SJCRH30 (cell line): Measurements from ENCODE around the gene WNT3A. TPM values are rescaled to one million over a fixed set of nuclear protein-coding genes. Genes with fewer than 3 reads are reported as not detected.

Experiments used
- DNase-seq, 2 experiments: peaks; one replicate each; pipeline ENCODE4 v3.0.0-alpha.2; 2015 to 2020
- H3K27ac ChIP-seq: fragments of 250-450 bp; sonication (Bioruptor Pico); 2 replicates; pipeline ENCODE4 v1.5.1; 2020; ENCODE audit warnings: mild to moderate bottlenecking, moderate library complexity
- H3K27me3 ChIP-seq: fragments of 250-450 bp; sonication (Bioruptor Pico); 2 replicates; pipeline ENCODE4 v1.5.1; 2020; ENCODE audit warnings: mild to moderate bottlenecking, moderate library complexity
- H3K36me3 ChIP-seq: fragments of 250-450 bp; sonication (Bioruptor Pico); 2 replicates; pipeline ENCODE4 v1.5.1; 2020; ENCODE audit warnings: mild to moderate bottlenecking, moderate library complexity
- H3K4me1 ChIP-seq: fragments of 250-450 bp; sonication (Bioruptor Pico); 2 replicates; pipeline ENCODE4 v1.5.1; 2020; ENCODE audit warnings: mild to moderate bottlenecking, moderate library complexity
- H3K4me3 ChIP-seq: fragments of 250-450 bp; sonication (Bioruptor Pico); 2 replicates; pipeline ENCODE4 v1.5.1; 2020; ENCODE audit warnings: mild to moderate bottlenecking, moderate library complexity
- H3K9me3 ChIP-seq: fragments of 250-450 bp; sonication (Bioruptor Pico); replicated peaks from 2 replicates; pipeline ENCODE4 v1.5.1; 2020; ENCODE audit warnings: mild to moderate bottlenecking, moderate library complexity
- total RNA-seq: library from RNA; depleted of rRNA; stranded (reverse); fragments of >200 nt; shearing (Covaris generic); gene quantifications from 2 replicates; pipeline ENCODE4 v1.2.3, GENCODE V29; 2014

The WNT3A gene
- total RNA-seq, 1 experiment from 2014 or later: not detected

DNA sequence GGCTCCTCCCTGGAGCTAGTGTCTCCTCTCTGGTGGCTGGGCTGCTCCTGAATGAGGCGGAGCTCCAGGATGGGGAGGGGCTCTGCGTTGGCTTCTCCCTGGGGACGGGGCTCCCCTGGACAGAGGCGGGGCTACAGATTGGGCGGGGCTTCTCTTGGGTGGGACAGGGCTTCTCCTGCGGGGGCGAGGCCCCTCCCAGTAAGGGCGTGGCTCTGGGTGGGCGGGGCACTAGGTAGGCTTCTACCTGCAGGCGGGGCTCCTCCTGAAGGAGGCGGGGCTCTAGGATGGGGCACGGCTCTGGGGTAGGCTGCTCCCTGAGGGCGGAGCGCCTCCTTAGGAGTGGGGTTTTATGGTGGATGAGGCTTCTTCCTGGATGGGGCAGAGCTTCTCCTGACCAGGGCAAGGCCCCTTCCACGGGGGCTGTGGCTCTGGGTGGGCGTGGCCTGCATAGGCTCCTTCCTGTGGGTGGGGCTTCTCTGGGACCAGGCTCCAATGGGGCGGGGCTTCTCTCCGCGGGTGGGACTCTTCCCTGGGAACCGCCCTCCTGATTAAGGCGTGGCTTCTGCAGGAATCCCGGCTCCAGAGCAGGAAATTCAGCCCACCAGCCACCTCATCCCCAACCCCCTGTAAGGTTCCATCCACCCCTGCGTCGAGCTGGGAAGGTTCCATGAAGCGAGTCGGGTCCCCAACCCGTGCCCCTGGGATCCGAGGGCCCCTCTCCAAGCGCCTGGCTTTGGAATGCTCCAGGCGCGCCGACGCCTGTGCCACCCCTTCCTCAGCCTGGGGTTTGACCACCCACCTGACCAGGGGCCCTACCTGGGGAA, 53.0 kb downstream of the WNT3A start:
- no peak for DNase-seq
- Histone ChIP-seq H3K36me3 (no peaks in the 10 kb centered on the region), H3K4me3 (no peak overlapping the region), H3K27me3 (no peaks in the 10 kb centered on the region), H3K27ac (no peak overlapping the region), H3K4me1 (no peaks in the 10 kb centered on the region), H3K9me3 (no peaks in the 10 kb centered on the region)

DNA sequence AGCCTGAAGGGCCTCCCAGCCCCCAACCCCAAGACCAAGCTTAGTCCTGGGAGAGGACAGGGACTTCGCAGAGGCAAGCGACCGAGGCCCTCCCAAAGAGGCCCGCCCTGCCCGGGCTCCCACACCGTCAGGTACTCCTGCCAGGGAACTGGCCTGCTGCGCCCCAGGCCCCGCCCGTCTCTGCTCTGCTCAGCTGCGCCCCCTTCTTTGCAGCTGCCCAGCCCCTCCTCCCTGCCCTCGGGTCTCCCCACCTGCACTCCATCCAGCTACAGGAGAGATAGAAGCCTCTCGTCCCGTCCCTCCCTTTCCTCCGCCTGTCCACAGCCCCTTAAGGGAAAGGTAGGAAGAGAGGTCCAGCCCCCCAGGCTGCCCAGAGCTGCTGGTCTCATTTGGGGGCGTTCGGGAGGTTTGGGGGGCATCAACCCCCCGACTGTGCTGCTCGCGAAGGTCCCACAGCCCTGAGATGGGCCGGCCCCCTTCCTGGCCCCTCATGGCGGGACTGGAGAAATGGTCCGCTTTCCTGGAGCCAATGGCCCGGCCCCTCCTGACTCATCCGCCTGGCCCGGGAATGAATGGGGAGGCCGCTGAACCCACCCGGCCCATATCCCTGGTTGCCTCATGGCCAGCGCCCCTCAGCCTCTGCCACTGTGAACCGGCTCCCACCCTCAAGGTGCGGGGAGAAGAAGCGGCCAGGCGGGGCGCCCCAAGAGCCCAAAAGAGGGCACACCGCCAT, 53.8 kb downstream of the WNT3A start:
- no peaks in the 10 kb centered on the region for H3K9me3 ChIP-seq
- no peak overlapping the region for H3K27ac ChIP-seq
- H3K4me3 ChIP-seq: no peak overlapping the region
- H3K36me3 ChIP-seq: no peaks in the 10 kb centered on the region
- no peak for DNase-seq
- H3K4me1 ChIP-seq: no peaks in the 10 kb centered on the region
- H3K27me3 ChIP-seq: no peaks in the 10 kb centered on the region; the same call in 1 of the 2 replicates

DNA sequence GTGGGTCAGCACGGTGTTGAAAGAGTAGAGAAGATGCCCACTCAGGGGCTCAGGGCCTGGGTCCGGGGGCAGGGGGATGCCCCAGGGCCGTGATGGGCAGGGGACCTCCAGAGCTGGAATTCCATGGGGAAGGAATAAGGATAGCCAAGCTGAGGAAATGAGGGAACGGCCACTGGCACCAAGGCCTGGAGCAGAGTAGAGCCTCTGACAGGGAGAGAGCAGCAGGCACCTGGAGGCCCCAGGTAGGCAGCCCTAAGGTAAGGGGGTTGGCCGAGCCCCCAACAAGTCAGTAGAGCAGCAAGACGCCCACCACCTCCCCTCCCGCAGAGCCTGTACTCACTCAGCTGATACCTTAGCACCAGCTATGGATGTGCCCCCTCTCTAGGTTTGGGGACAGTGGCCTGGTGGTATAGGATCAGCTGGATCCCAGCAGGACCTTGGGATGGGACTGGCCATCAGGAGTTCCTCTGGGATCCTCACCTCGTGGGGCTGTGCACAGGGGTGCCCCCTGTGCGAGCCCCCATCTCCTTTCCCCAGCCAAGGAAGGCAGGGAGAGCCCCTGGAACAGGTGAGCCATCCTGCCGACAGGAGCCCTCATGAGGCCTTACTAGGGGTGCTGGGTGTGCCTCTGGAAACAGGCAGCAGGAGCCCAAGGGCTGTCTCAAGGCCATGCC, 54.8 kb downstream of the WNT3A start:
- no peaks in the 10 kb centered on the region for H3K9me3 ChIP-seq
- H3K27ac ChIP-seq: no peak overlapping the region
- no peaks in the 10 kb centered on the region; the same call in 1 of the 2 replicates for H3K27me3 ChIP-seq
- H3K36me3 ChIP-seq: no peaks in the 10 kb centered on the region
- no peak for DNase-seq
- H3K4me3 ChIP-seq: no peak overlapping the region
- no peaks in the 10 kb centered on the region for H3K4me1 ChIP-seq

DNA sequence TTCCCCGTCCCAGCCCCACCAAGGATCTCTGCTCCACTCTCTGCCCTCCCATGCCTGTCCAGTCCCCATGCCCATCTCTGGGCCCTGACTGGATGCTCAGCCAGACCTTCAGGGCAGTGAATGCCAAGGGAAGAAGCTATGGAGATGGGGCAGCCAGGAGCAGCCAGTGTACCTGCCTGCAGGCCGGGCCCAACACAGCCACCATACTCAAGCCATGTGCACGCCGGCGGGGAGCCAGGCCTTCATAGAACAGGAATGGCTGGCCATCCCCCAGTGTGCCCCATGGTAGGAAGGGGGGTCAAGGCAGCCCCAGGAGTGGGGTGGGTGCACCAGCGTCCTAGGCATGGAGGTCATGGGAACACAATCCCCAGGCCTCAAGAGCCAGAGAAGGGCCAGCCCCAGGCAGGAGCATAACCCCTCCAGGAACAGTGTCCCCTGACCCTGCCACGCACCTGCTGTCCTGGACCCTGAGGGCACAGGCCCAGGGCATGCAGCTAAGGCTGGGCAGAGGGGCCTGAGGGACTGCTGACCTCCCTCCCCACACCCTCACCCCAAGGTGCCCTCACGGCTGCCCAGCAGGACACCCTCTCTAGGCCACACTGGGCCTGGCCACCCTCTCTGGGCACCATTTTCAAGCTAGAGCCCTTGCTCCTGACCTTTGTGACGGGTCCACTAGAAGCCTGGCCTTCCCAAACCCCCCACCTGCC, 55.4 kb downstream of the WNT3A start:
- H3K27me3 ChIP-seq: no peaks in the 10 kb centered on the region; the same call in 1 of the 2 replicates

DNA sequence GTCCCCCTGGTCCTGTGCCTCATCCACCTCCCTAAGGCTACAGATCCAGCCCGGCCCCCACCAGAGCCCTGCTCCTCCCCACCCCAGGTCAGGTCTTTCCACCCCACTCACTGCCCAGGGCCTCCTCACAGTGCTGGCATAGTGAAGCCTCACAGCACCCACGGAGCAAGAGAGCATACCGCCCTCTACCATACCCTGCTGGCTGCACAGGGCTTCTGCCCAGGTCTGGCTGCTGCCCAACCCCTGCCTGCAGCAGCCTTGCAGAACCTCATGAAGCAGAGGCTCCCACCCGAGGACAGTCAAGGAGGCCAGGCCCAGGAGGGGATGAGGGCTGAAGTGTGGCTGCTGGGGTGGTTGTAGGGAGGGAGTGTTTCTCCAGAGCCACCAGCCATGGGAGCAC, 56.0 kb downstream of the WNT3A start:
- no peaks in the 10 kb centered on the region; the same call in 1 of the 2 replicates for H3K27me3 ChIP-seq
- no peak for DNase-seq
- H3K36me3 ChIP-seq: no peaks in the 10 kb centered on the region
- no peaks in the 10 kb centered on the region for H3K4me1 ChIP-seq
- H3K27ac ChIP-seq: no peak overlapping the region
- no peak overlapping the region for H3K4me3 ChIP-seq
- H3K9me3 ChIP-seq: no peaks in the 10 kb centered on the region

More for the DNA sequence above, 55.4 kb downstream of the WNT3A start:
- H3K27ac ChIP-seq: no peak overlapping the region
- no peak overlapping the region for H3K4me3 ChIP-seq
- no peak for DNase-seq
- no peaks in the 10 kb centered on the region for H3K9me3 ChIP-seq
- no peaks in the 10 kb centered on the region for H3K36me3 ChIP-seq
- no peaks in the 10 kb centered on the region for H3K4me1 ChIP-seq

DNA sequence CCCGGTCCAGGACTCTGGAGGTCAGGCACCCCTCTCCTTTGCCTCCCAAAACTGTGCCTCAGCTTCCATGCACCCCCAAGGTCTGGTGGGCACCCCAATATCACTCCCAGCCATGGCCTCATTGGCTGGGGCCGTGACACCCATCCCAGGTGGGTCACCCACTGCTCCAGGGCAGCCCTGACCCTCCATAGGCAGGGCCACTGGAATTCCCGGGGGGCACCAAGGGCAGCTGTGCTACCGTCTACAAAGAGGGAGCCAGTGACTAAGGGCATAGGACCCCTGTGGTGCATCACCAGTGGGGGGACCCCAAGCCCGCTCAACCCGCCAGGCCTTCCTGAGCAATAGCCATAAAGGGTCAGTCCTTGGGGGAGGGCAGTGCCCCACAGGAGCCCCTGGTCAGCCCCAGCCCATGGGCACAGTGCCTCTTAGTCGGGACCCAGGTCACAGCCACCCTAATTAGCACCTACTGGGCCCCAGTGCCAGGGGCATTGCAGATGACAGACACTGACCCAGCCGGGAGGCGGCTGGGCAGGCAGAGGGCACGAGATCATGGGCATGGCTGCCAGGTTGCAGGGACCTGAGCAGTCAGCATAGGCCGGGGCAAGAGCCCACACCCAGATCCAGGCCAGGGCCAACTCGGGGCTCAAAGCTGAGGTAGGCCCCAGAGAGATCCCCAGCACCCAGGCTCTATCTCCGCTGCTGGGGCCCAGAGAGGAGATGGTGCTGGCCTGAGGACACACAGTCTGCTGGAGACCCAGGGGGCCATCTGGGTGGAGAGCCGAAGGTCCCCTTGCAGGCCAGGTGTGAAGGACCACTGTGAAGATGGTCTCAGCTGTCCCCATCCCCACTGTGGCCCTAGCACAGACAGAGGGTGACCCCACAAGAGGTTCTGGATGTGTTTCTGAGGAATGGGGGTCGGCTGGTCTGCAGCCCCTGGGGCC, 56.7 kb downstream of the WNT3A start:
- Histone ChIP-seq H3K27ac (no peak overlapping the region), H3K4me3 (no peak overlapping the region), H3K4me1 (no peaks in the 10 kb centered on the region), H3K27me3 (no peaks in the 10 kb centered on the region; the same call in 1 of the 2 replicates), H3K36me3 (no peaks in the 10 kb centered on the region), H3K9me3 (no peaks in the 10 kb centered on the region)
- no peak for DNase-seq

DNA sequence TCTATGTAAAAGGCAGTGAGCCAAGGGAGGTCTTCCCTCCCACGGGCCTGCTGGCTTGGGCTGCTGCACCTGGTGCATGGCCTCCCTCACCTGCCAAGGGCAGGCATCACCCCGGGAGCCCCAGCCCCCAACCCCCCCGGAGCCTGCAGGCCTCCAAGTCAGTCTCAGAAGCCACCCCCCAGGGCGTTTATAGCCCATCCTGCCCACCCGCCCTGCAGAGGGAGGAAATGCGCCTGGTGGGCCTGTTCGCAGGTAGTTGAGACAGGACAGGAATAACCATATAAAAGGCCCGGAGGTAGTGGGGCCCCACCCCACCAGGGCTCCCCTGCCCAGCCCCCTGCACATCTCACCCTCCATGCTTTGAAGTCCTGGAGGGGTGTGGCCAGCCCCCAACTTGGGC, 57.5 kb downstream of the WNT3A start:
- Histone ChIP-seq H3K4me1 (no peaks in the 10 kb centered on the region), H3K4me3 (no peak overlapping the region), H3K36me3 (no peaks in the 10 kb centered on the region), H3K9me3 (no peaks in the 10 kb centered on the region), H3K27me3 (no peaks in the 10 kb centered on the region; the same call in 1 of the 2 replicates), H3K27ac (no peak overlapping the region)
- no peak for DNase-seq

DNA sequence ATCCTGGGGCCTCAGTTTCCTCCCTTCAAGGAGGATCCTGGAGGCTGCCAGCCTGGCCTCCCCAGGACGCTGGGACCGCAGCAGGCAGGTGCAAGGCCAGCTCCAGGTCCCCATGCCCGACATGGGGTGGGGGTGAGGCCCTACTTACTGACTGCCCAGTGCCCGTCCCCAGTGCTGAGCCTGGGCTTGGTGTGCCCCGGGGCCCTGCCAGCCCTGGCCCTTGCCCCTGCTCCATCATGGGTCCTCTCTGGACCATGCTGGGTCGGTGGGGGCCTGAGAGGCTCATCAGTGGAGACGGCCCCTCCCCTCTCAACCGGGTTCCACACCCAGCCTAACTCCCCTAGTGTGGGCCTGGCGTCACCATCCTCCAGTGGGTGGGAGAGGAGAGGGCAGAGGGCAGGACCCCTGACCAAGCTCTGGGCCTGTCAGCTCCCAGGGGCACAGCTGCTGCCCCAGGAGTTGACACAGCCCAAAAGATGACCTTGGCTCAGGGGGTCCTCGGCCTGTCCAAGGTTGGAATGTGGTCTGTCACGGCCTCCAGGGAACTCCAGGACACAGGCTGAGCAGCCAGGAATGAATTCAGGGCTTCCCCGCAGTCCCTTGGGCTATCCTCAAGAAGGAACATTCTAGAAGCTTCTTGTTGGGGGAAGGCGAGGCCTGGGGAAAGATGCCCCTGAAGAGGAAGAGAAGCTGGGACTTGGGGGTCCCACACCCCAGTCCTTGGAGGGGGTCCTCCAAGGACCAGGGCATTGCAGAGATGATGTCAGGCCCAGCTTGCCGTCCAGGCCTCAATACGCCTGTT, 58.1 kb downstream of the WNT3A start:
- no peaks in the 10 kb centered on the region for H3K36me3 ChIP-seq
- no peak overlapping the region for H3K4me3 ChIP-seq
- no peak overlapping the region for H3K27ac ChIP-seq
- H3K27me3 ChIP-seq: no peaks in the 10 kb centered on the region; the same call in 1 of the 2 replicates
- no peaks in the 10 kb centered on the region for H3K4me1 ChIP-seq
- no peak for DNase-seq
- H3K9me3 ChIP-seq: no peaks in the 10 kb centered on the region

DNA sequence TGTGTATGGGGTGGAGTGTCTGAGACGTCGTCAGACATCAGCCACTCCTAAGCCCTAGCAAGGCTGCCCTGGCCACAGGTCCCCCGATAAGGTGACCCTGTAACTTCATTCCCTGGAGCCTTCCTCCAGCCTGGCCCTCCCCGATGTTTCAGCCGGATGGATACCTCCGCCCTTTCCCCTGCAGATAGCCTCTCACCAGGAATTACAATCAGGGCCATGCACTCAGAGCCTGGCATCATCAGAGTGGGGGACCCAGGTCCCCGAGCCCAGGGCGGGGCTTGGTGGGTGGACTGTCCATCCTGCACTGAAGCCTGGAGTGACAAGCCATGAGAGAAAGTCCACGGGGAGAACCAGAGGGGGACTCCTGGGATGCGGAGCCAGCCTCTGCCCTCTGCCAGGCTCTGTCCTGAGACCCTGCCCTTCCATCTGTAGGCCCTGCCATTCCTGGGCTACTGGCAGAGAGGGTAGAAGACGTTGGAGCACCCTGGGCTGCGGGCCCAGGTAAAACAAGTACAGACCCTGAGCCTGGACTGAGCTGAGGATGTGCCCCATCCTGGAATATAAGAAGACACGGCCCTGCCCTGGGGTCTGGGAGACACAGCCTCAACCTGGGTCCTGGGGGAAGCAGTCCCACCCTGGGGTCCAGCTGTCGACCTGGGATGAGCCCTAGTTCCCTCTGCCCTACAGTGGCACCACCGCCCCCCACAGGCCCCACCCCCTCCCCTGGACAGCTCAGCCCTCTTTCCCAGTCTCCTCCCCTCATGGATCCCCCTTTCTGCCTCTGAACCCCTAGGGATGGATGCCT, 58.9 kb downstream of the WNT3A start:
- H3K27me3 ChIP-seq: no peaks in the 10 kb centered on the region; the same call in 1 of the 2 replicates

DNA sequence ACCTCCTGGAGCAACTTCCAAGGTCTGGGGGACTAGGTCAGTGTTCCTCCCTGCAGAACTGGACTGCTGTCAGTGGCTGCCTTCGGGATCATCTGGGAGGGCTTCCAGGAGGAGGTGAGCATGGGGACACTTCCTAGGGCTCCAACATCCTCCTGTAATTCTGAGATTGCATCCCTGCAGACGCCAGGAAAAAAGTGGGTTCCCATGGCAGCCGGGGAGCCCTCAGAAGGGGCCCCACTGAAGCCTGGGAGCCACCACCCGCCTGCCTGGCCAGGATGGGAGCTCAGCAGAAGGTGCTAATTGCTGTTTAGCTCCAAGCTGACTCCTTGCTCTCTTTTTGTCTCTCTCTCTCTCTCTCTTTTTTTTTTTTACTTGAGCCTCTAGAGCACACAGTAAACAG, 59.6 kb downstream of the WNT3A start:
- H3K9me3 ChIP-seq: no peaks in the 10 kb centered on the region
- no peak overlapping the region for H3K27ac ChIP-seq

More for the DNA sequence above, 58.9 kb downstream of the WNT3A start:
- Histone ChIP-seq H3K9me3 (no peaks in the 10 kb centered on the region), H3K36me3 (no peaks in the 10 kb centered on the region), H3K4me3 (no peak overlapping the region), H3K4me1 (no peaks in the 10 kb centered on the region), H3K27ac (no peak overlapping the region)
- DNase-seq: no peak

DNA sequence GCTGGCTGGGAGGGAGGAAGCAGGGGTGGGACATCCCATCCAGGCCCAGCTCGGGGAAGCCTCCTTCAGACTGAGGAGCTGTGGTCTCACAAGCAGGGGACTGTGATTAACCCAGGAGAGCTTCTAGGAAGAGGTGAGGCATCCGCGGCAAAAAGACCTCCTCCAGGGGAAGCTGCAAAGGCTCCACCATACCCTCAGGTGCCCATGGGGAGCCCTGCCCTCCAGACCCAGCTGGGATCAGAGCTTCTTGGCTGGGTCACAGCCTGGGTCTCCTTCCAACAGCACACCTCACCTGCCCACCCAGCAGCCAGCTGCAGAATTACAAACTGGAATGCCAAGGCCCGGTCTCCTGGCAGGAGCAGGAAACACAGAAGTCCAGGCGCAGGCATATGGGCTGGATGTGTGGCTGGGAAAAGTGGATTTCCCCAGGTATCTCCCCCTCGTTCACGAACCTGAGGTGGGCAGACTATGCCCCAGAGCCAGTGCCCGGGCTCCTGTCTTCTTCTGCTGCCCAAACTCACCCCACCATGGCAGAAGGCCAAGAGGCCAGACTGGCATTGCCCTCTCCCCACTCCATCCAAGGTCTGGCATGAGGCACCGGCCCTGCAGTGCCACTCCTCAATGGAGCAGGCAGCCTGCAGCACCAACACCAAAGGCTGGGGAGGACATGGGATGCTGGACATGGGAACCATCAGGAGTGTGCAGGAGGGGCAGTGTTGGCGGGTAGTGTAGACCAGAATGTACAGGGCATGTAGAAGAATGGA, 60.3 kb downstream of the WNT3A start:
- Histone ChIP-seq H3K27ac (no peak overlapping the region), H3K9me3 (no peaks in the 10 kb centered on the region), H3K4me3 (no peak overlapping the region), H3K36me3 (no peaks in the 10 kb centered on the region), H3K4me1 (no peaks in the 10 kb centered on the region), H3K27me3 (no peaks in the 10 kb centered on the region; the same call in 1 of the 2 replicates)
- DNase-seq: no peak

More for the DNA sequence above, 59.6 kb downstream of the WNT3A start:
- Histone ChIP-seq H3K4me1 (no peaks in the 10 kb centered on the region), H3K4me3 (no peak overlapping the region), H3K27me3 (no peaks in the 10 kb centered on the region; the same call in 1 of the 2 replicates), H3K36me3 (no peaks in the 10 kb centered on the region)
- DNase-seq: no peak

DNA sequence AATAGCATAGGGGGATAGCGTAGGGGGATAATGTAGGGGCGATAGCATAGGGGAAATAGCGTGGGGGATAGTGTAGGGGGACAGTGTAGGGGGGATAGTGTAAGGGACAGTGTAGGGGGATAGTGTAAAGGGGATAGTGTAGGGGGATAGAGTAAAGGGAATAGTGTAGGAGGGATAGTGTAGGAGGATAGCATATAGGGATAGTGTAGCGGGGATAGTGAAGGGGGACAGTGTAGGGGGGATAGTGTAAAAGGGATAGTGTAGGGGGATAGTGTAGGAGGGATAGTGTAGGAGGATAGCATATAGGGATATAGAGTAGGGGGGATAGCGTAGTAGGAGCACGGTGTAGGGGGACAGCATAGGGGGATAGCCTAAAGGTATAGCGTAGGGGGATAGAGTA, 61.6 kb downstream of the WNT3A start:
- Histone ChIP-seq H3K27ac (no peak overlapping the region), H3K9me3 (no peaks in the 10 kb centered on the region), H3K27me3 (no peaks in the 10 kb centered on the region; the same call in 1 of the 2 replicates), H3K4me3 (no peak overlapping the region), H3K4me1 (peaks cover 5% of the 10 kb centered on the region; the same call in 1 of the 2 replicates), H3K36me3 (no peaks in the 10 kb centered on the region)
- no peak for DNase-seq
